Measurements from ENCODE around the gene SEMA4F. TPM values are rescaled to one million over a fixed set of nuclear protein-coding genes. Genes with fewer than 3 reads are reported as not detected.

Gene SEMA4F
- total and polyA plus RNA-seq, 8 donors = 0.46 to 65.3 (median 3.3) TPM

DNA sequence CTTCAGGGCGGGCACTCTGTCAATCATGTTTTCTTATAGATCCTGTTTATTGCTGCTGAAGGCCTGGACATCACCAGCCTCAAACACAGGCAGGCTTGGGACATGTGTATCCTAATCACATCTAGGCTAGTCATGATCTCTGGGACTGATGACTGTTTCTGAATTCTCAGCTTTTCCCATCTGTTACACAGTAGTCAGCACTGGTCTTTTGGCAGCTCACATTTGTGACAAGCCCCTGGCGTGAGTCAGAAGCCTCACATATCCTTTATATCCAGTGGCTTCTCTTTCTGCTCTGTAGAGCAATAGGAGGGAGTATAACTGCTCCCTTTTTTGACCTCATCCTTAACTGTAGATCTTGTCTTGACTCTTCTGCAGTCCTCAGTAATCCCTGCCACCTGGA lies 4.5 kb downstream of the SEMA4F start:
- no peak for DNase-seq
- intact Hi-C loops (cut with DNase I; ENCODE audit: low total_unique reads) = no loop called here
- Histone ChIP-seq H3K27me3 (no peaks in the 10 kb centered on the region), H3K27ac (no peak overlapping the region), H3K4me3 (no peak overlapping the region), H3K4me1 (peaks cover 4 to 13% (median 10%) of the 10 kb centered on the region in 4 donors), H3K9me3 (no peaks in the 10 kb centered on the region), H3K36me3 (peaks cover 0 to 51% (median 23%) of the 10 kb centered on the region in 4 donors)
- WGBS, 5 donors = 89 to 93% (median 90%) methylated on average over 2 of the region's 2 CpGs
- TF ChIP-seq EP300 (IDR thresholded peaks at IDR 0.05) (no peak), POLR2A (IDR thresholded peaks at IDR 0.05) (no peak), POLR2AphosphoS5 (IDR thresholded peaks at IDR 0.05) (no peak)
- TF ChIP-seq, protein P1, sequence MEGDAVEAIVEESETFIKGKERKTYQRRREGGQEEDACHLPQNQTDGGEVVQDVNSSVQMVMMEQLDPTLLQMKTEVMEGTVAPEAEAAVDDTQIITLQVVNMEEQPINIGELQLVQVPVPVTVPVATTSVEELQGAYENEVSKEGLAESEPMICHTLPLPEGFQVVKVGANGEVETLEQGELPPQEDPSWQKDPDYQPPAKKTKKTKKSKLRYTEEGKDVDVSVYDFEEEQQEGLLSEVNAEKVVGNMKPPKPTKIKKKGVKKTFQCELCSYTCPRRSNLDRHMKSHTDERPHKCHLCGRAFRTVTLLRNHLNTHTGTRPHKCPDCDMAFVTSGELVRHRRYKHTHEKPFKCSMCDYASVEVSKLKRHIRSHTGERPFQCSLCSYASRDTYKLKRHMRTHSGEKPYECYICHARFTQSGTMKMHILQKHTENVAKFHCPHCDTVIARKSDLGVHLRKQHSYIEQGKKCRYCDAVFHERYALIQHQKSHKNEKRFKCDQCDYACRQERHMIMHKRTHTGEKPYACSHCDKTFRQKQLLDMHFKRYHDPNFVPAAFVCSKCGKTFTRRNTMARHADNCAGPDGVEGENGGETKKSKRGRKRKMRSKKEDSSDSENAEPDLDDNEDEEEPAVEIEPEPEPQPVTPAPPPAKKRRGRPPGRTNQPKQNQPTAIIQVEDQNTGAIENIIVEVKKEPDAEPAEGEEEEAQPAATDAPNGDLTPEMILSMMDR (IDR thresholded peaks at IDR 0.05) = no peak

DNA sequence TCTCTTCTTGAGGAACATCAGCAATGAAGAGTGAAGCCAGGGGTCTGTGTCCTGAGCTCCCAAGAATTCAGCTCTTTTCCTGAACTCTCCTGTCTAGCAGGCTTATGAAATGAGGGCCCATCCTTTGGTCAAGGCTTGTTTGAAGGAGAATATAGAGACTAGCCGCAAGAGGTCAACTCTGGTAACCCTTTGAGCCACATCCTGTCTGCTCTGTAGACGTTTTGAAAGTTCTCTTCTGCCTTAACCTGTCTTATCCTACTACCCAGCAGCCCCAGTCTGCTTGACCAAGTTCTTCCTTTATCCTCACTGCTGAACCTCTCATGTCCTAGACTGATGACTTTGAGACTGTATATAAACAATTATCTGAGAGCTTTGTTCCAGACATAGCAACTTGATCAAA lies 5.4 kb downstream of the SEMA4F start:
- TF ChIP-seq POLR2A (IDR thresholded peaks at IDR 0.05) (no peak), POLR2AphosphoS5 (IDR thresholded peaks at IDR 0.05) (no peak)
- DNase-seq = no peak
- WGBS, 5 donors = 59 to 68% (median 66%) methylated on average over 2 of the region's 2 CpGs
- intact Hi-C loops (cut with DNase I; ENCODE audit: low total_unique reads) = no loop called here
- no peaks in the 10 kb centered on the region for H3K9me3 ChIP-seq
- no peak overlapping the region for H3K4me3 ChIP-seq
- no peaks in the 10 kb centered on the region for H3K27me3 ChIP-seq
- peaks cover 4 to 8% (median 6%) of the 10 kb centered on the region in 4 donors for H3K4me1 ChIP-seq
- H3K27ac ChIP-seq = no peak overlapping the region
- H3K36me3 ChIP-seq = peaks cover 0 to 51% (median 23%) of the 10 kb centered on the region in 4 donors

DNA sequence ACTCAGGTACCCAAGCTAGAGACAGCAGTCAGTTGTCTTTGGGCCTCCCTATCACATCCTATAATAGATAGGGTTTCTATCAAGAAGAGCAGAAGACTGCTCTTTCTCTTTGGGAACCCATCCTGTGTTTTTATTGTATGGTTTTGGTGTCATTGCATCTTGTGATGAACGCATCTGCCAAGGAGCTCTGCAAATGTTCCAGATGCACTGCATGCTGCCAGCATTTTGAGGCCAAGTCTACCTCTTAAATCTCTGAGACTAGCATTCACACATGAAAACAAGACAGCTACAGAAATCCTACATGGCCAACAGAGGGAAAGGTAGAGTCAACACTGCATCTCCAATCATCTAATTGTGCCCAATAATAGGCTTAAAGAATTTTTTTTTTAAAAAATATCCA lies 14.0 kb downstream of the SEMA4F start:
- Histone ChIP-seq H3K9me3 (no peaks in the 10 kb centered on the region), H3K36me3 (peaks cover 0 to 25% (median 5%) of the 10 kb centered on the region in 4 donors), H3K27ac (no peak overlapping the region), H3K27me3 (no peaks in the 10 kb centered on the region), H3K4me3 (no peak overlapping the region), H3K4me1 (no peaks in the 10 kb centered on the region)
- no peak for DNase-seq
- 90 to 100% (median 92%) methylated on average over 1 of the region's 1 CpG for WGBS, 5 donors
- TF ChIP-seq EP300 (IDR thresholded peaks at IDR 0.05) (no peak), POLR2A (IDR thresholded peaks at IDR 0.05) (no peak), POLR2AphosphoS5 (IDR thresholded peaks at IDR 0.05) (no peak)
- TF ChIP-seq, protein P1 (IDR thresholded peaks at IDR 0.05) = no peak
- intact Hi-C loops (cut with DNase I; ENCODE audit: low total_unique reads) = no loop called here

DNA sequence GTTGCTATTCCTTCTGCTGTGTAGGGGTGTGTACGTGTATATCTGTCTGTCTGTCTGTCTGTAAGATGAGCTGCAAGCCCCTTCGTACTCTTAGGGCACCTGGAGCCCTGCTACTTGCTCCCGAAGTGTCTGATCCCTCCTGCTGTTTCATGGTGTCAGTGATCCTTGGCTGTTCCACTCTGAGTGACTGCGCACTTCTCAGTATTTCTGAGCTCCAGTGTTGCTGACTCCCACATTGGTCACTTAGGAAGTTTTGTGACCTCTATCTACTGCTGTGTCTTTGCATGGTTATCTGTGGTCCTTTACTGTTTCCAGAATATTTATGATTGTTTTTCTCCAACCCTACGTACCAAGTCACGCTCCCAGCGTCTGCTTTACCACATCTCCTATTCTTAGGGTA lies 16.2 kb downstream of the SEMA4F start:
- 93 to 96% (median 93%) methylated on average over 7 of the region's 7 CpGs for WGBS, 5 donors
- Histone ChIP-seq H3K27me3 (no peaks in the 10 kb centered on the region), H3K36me3 (peaks cover 0 to 46% (median 25%) of the 10 kb centered on the region in 4 donors), H3K4me1 (no peaks in the 10 kb centered on the region), H3K4me3 (no peak overlapping the region), H3K27ac (no peak overlapping the region), H3K9me3 (no peaks in the 10 kb centered on the region)
- TF ChIP-seq, protein P1 (IDR thresholded peaks at IDR 0.05) = no peak
- TF ChIP-seq EP300 (IDR thresholded peaks at IDR 0.05) (no peak), POLR2AphosphoS5 (IDR thresholded peaks at IDR 0.05) (no peak), POLR2A (IDR thresholded peaks at IDR 0.05) (no peak)
- intact Hi-C loops (cut with DNase I; ENCODE audit: low total_unique reads) = no loop called here
- DNase-seq = no peak

DNA sequence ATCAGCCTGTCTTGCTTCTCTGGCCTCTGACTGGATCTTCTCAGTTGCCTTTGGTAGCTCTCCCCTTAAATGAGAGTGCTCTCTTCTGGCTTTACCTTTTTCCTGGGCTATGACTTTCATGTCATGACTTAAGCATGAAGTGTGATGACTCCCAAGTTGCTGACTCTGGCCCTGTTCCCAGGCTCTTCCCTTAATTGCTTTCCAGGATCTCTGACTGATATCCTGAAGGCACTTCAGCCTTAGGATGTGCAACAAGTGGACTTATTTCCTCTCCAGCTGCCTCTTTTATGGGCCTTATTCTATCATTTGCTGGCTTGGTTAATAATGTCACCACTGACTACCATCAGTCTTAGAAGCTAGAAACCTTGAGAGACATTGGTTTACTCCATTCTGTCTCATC lies 17.4 kb downstream of the SEMA4F start:
- Histone ChIP-seq H3K36me3 (peaks cover 3 to 58% (median 37%) of the 10 kb centered on the region in 4 donors), H3K4me3 (no peak overlapping the region), H3K27ac (no peak overlapping the region), H3K4me1 (no peaks in the 10 kb centered on the region), H3K27me3 (no peaks in the 10 kb centered on the region), H3K9me3 (no peaks in the 10 kb centered on the region)
- DNase-seq = no peak
- TF ChIP-seq POLR2AphosphoS5 (IDR thresholded peaks at IDR 0.05) (no peak), EP300 (IDR thresholded peaks at IDR 0.05) (no peak), POLR2A (IDR thresholded peaks at IDR 0.05) (no peak)
- TF ChIP-seq, protein P1 (IDR thresholded peaks at IDR 0.05) = no peak
- intact Hi-C loops (cut with DNase I; ENCODE audit: low total_unique reads) = no loop called here

Measured in stomach (tissue), 9 donors.